Sigmoid colon (tissue), 7 donors: ENCODE data around the gene ERGIC2. TPM values are rescaled to one million over a fixed set of nuclear protein-coding genes. Genes with fewer than 3 reads are reported as not detected.
A peak's percentile ranks its signal among the peaks of the same experiment; 100 is the strongest.

ENCODE experiments used
- DNase-seq: peaks from one replicate; pipeline ENCODE4 v3.0.0-alpha.2; 2019
- H3K27ac ChIP-seq, 4 donors: fragments of 200-600 bp; sonication (generic); one replicate each; pipeline ENCODE4 v1.5.1; 2016 to 2019; ENCODE audit warnings: mild to moderate bottlenecking in 1 of 4
- H3K27me3 ChIP-seq, 3 donors: fragments of 200-600 bp; sonication (generic); one replicate each; pipeline ENCODE4 v1.5.1; 2019; ENCODE audit warnings: mild to moderate bottlenecking in 1 of 3
- H3K36me3 ChIP-seq, 4 donors: fragments of 200-600 bp; sonication (generic); one replicate each; pipeline ENCODE4 v1.5.1; 2016 to 2019
- H3K4me1 ChIP-seq, 4 donors: fragments of 200-600 bp; sonication (generic); one replicate each; pipeline ENCODE4 v1.5.1; 2017 to 2019
- H3K4me3 ChIP-seq, 4 donors: fragments of 200-600 bp; sonication (generic); one replicate each; pipeline ENCODE4 v1.5.1; 2017 to 2019; ENCODE audit warnings: mild to moderate bottlenecking in 2 of 4, moderate library complexity in 1 of 4
- H3K9me3 ChIP-seq, 4 donors: fragments of 200-600 bp in 3 of 4; sonication (generic) in 3 of 4; one replicate each; pipeline versions ENCODE4 v1.5.1 to v1.6.1; 2013 to 2019
- CTCF ChIP-seq, 4 experiments: fragments of 450-650 bp in 3 of 4; fragments of 200-600 bp in 1 of 4; IDR thresholded peaks; one replicate each; pipeline ENCODE4 v1.5.1; 2016 to 2019; ENCODE audit warnings: antibody characterized with exemption in 4 of 4, mild to moderate bottlenecking in 3 of 4, moderate library complexity in 2 of 4
- EP300 ChIP-seq, 4 donors: sonication (generic); formaldehyde crosslinking; IDR thresholded peaks; one replicate each; pipeline ENCODE4 v1.6.1; 2017; ENCODE audit warnings: antibody characterized with exemption in 4 of 4
- POLR2A ChIP-seq, 2 donors: fragments of 450-650 bp; IDR thresholded peaks; one replicate each; pipeline ENCODE4 v1.6.1; 2016; ENCODE audit warnings: antibody characterized with exemption in 2 of 2, mild to moderate bottlenecking in 2 of 2, moderate library complexity in 2 of 2
- POLR2AphosphoS5 ChIP-seq, 4 donors: sonication (generic); formaldehyde crosslinking; IDR thresholded peaks; one replicate each; pipeline ENCODE4 v1.6.1; 2017; ENCODE audit warnings: antibody characterized with exemption in 4 of 4
- WGBS, 2 donors: extraction: QIAGEN DNeasy Blood & Tissue Kit; methylation state at CpG; one replicate each; pipeline ENCODE4 v1.1.7; 2013; 5-methylcytosine and 5-hydroxymethylcytosine counted together
- intact Hi-C: fragments of 100-400 bp; cut with DNase I; formaldehyde crosslinking; loops from one replicate; pipeline ENCODE4 v1.15.1; 2023
- polyA plus RNA-seq, 3 donors: library from polyadenylated mRNA; stranded (reverse); fragments of 200-250 nt; gene quantifications; one replicate each; pipeline ENCODE4 v1.2.3, GENCODE V29; 2013
- total RNA-seq, 4 donors: library from RNA; depleted of rRNA; stranded (reverse); fragments of >200 nt; gene quantifications; one replicate each; pipeline ENCODE4 v1.1.0, GENCODE V29; 2016
- donor health status: healthy with polysubstance abuse.
- donor health status: Bipolar disorder and iron deficiency.
- donor health status: healthy.

Gene ERGIC2
- total RNA-seq (10 to 100 TPM; 62.3 to 81.7 (median 63.5) TPM), polyA plus RNA-seq (10 to 100 TPM; 14.8 to 30.1 (median 24.6) TPM)

GRCh38 chr12:29380536-29381523, at the start of gene ERGIC2:
Gene ERGIC2 (minus strand): TSS chr12:29381172. CDS start chr12:29371633, 9,539 bp downstream.
- Histone ChIP-seq H3K27me3 (no peaks in the 10 kb centered on the region), H3K4me3 (peak within 1 kb of the TSS; percentile 72 to 98 (median 90)), H3K36me3 (no peaks in the 10 kb centered on the region), H3K9me3 (no peaks in the 10 kb centered on the region), H3K27ac (peak within 1 kb of the TSS; percentile 78 to 89 (median 84)), H3K4me1 (peaks cover 0 to 14% (median 13%) of the 10 kb centered on the region in 4 donors)
- TF ChIP-seq CTCF (IDR thresholded peaks at IDR 0.05) (no peak), POLR2A (IDR thresholded peaks at IDR 0.05) (no peak), POLR2AphosphoS5 (IDR thresholded peaks at IDR 0.05) (peak; percentile 47 to 84 (median 72))
- 0% methylated on average over 55 of the region's 55 CpGs for WGBS, 2 donors
- DNase-seq = peak; percentile 95
- intact Hi-C loops = loop anchor here (10.0 kb wide), 1 partner anchor 236 kb away; the partner anchor contains the start of gene FAR2

- DNase-seq = no peak
- no peaks in the 10 kb centered on the region for H3K27me3 ChIP-seq
- TF ChIP-seq CTCF (IDR thresholded peaks at IDR 0.05) (no peak), POLR2AphosphoS5 (IDR thresholded peaks at IDR 0.05) (no peak), POLR2A (IDR thresholded peaks at IDR 0.05) (no peak), EP300 (IDR thresholded peaks at IDR 0.05) (no peak)
- no peaks in the 10 kb centered on the region for H3K9me3 ChIP-seq
- no peak overlapping the region for H3K27ac ChIP-seq
- H3K4me1 ChIP-seq = no peaks in the 10 kb centered on the region
- no peak overlapping the region for H3K4me3 ChIP-seq
- intact Hi-C loops = no loop called here
- H3K36me3 ChIP-seq = no peaks in the 10 kb centered on the region
- WGBS, 2 donors = 70 to 83% methylated on average over 2 of the region's 2 CpGs
Observed at GRCh38 chr12:29430716-29431044, 49.7 kb upstream of the ERGIC2 start.

GRCh38 chr12:29429999-29430715, 49.2 kb upstream of the ERGIC2 start:
- no peak for TF ChIP-seq EP300 (IDR thresholded peaks at IDR 0.05)
- no peak for TF ChIP-seq POLR2A (IDR thresholded peaks at IDR 0.05)
- TF ChIP-seq CTCF (IDR thresholded peaks at IDR 0.05) = no peak
- TF ChIP-seq POLR2AphosphoS5 (IDR thresholded peaks at IDR 0.05) = no peak
- WGBS, 2 donors = 56 to 76% methylated on average over 3 of the region's 3 CpGs
- no peak for DNase-seq

GRCh38 chr12:29428633-29429032, 47.7 kb upstream of the ERGIC2 start:
- no peak for DNase-seq
- H3K27ac ChIP-seq = no peak overlapping the region
- intact Hi-C loops = no loop called here
- H3K27me3 ChIP-seq = no peaks in the 10 kb centered on the region
- TF ChIP-seq CTCF (IDR thresholded peaks at IDR 0.05) (no peak), EP300 (IDR thresholded peaks at IDR 0.05) (no peak), POLR2AphosphoS5 (IDR thresholded peaks at IDR 0.05) (no peak), POLR2A (IDR thresholded peaks at IDR 0.05) (no peak)
- H3K4me3 ChIP-seq = no peak overlapping the region
- H3K9me3 ChIP-seq = no peaks in the 10 kb centered on the region
- H3K36me3 ChIP-seq = no peaks in the 10 kb centered on the region
- no peaks in the 10 kb centered on the region for H3K4me1 ChIP-seq

More at GRCh38 chr12:29429999-29430715, 49.2 kb upstream of the ERGIC2 start:
- H3K36me3 ChIP-seq = no peaks in the 10 kb centered on the region
- intact Hi-C loops = no loop called here
- no peaks in the 10 kb centered on the region for H3K27me3 ChIP-seq
- H3K9me3 ChIP-seq = no peaks in the 10 kb centered on the region
- H3K4me3 ChIP-seq = no peak overlapping the region
- no peak overlapping the region for H3K27ac ChIP-seq
- no peaks in the 10 kb centered on the region for H3K4me1 ChIP-seq
